ENCODE data around the gene HAPSTR1.

DNA sequence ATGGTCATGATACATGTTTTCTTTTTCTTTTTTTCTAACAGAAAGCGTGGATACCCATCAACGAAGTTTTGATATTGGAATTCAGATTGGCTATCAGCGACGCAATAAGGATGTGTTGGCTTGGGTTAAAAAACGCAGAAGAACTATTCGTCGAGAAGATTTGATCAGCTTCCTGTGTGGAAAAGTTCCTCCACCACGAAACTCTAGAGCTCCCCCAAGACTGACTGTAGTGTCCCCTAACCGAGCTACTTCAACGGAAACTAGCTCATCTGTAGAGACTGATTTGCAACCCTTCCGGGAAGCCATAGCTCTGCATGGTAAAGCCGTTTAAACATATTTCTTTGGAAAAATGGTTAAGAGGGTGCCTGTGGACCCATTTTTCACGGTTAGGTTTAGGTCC lies 11.5 kb downstream of the HAPSTR1 start:
- TF ChIP-seq CTCF (IDR thresholded peaks at IDR 0.05) (no peak), POLR2A (IDR thresholded peaks at IDR 0.05) (no peak)

All from heart left ventricle (tissue), 13 donors.